Ectodermal cell (in vitro differentiated cells): ENCODE measurements around the gene PRPF31.

ENCODE experiments used
- H3K27ac ChIP-seq: 2 replicates; pipeline ENCODE4 v1.7.0; 2013; ENCODE audit warnings: mild to moderate bottlenecking, low read depth, low read length; ENCODE audit not compliant: insufficient read depth, poor library complexity, severe bottlenecking
- H3K27me3 ChIP-seq: 2 replicates; pipeline ENCODE4 v1.7.0; 2013; ENCODE audit warnings: mild to moderate bottlenecking, low read length; ENCODE audit not compliant: insufficient read depth, control insufficient read depth, poor library complexity, severe bottlenecking
- H3K36me3 ChIP-seq: one replicate; pipeline ENCODE4 v1.7.0; 2013; ENCODE audit warnings: low read length; ENCODE audit not compliant: control insufficient read depth, insufficient read depth
- H3K4me1 ChIP-seq: one replicate; pipeline ENCODE4 v1.7.0; 2013; ENCODE audit warnings: low read length; ENCODE audit not compliant: control insufficient read depth, insufficient read depth
- H3K4me3 ChIP-seq: 2 replicates; pipeline ENCODE4 v1.7.0; 2013; ENCODE audit warnings: low read depth, low read length, control low read depth; ENCODE audit not compliant: insufficient read depth
- H3K9me3 ChIP-seq: 2 replicates; pipeline ENCODE4 v1.7.0; 2013; ENCODE audit warnings: mild to moderate bottlenecking, low read length, moderate library complexity; ENCODE audit not compliant: control insufficient read depth
- WGBS, 2 experiments: methylation state at CpG; one replicate each; pipeline ENCODE4 v1.1.7; 2013; ENCODE audit warnings: missing lambda C conversion rate in 2 of 2; 5-methylcytosine and 5-hydroxymethylcytosine counted together

Gene PRPF31

GRCh38 chr19:54128796-54129616 lies 13.5 kb downstream of the PRPF31 start:
- H3K27me3 ChIP-seq = no peaks in the 10 kb centered on the region
- H3K9me3 ChIP-seq = peaks cover 2% of the 10 kb centered on the region
- H3K4me3 ChIP-seq = no peak overlapping the region
- H3K27ac ChIP-seq = no peak overlapping the region
- H3K36me3 ChIP-seq = peaks cover 25% of the 10 kb centered on the region
- no peaks in the 10 kb centered on the region for H3K4me1 ChIP-seq
- 96 to 97% methylated on average over 41 of the region's 41 CpGs for WGBS, 2 experiments

GRCh38 chr19:54129617-54129996 lies 14.1 kb downstream of the PRPF31 start:
- Histone ChIP-seq H3K9me3 (peaks cover 2% of the 10 kb centered on the region), H3K4me3 (no peak overlapping the region), H3K36me3 (peaks cover 23% of the 10 kb centered on the region), H3K27me3 (no peaks in the 10 kb centered on the region), H3K27ac (no peak overlapping the region), H3K4me1 (no peaks in the 10 kb centered on the region)
- WGBS, 2 experiments = 95 to 96% methylated on average over 20 of the region's 20 CpGs

GRCh38 chr19:54133312-54133956 lies 17.9 kb downstream of the PRPF31 start:
- 89 to 91% methylated on average over 10 of the region's 10 CpGs for WGBS, 2 experiments
- peaks cover 5% of the 10 kb centered on the region for H3K4me1 ChIP-seq
- H3K27ac ChIP-seq = no peak overlapping the region
- H3K36me3 ChIP-seq = peaks cover 14% of the 10 kb centered on the region
- peaks cover 10% of the 10 kb centered on the region for H3K27me3 ChIP-seq
- H3K4me3 ChIP-seq = no peak overlapping the region
- peaks cover 2% of the 10 kb centered on the region for H3K9me3 ChIP-seq

GRCh38 chr19:54133957-54134590 lies 18.5 kb downstream of the PRPF31 start:
- Histone ChIP-seq H3K27ac (no peak overlapping the region), H3K4me3 (no peak overlapping the region), H3K4me1 (peaks cover 9% of the 10 kb centered on the region), H3K9me3 (peaks cover 2% of the 10 kb centered on the region), H3K27me3 (peaks cover 10% of the 10 kb centered on the region), H3K36me3 (peaks cover 14% of the 10 kb centered on the region)
- WGBS, 2 experiments = 52 to 66% methylated on average over 2 of the region's 2 CpGs

- H3K27ac ChIP-seq = no peak overlapping the region
Observed at GRCh38 chr19:54136086-54136863, 20.7 kb downstream of the PRPF31 start.

GRCh38 chr19:54136864-54137698 lies 21.5 kb downstream of the PRPF31 start:
- peaks cover 10% of the 10 kb centered on the region for H3K27me3 ChIP-seq
- H3K4me3 ChIP-seq = peak overlapping the region; percentile 84
- H3K27ac ChIP-seq = peak overlapping the region; percentile 93
- 0% methylated on average over 46 of the region's 46 CpGs for WGBS, 2 experiments
- H3K4me1 ChIP-seq = peaks cover 19% of the 10 kb centered on the region
- H3K36me3 ChIP-seq = peaks cover under 1% of the 10 kb centered on the region
- H3K9me3 ChIP-seq = peaks cover 2% of the 10 kb centered on the region

More at GRCh38 chr19:54136086-54136863, 20.7 kb downstream of the PRPF31 start:
- peaks cover 10% of the 10 kb centered on the region for H3K27me3 ChIP-seq
- peaks cover 19% of the 10 kb centered on the region for H3K4me1 ChIP-seq
- 3% methylated on average over 30 of the region's 30 CpGs for WGBS, 2 experiments
- H3K36me3 ChIP-seq = peaks cover 5% of the 10 kb centered on the region
- H3K9me3 ChIP-seq = peaks cover 2% of the 10 kb centered on the region
- peak overlapping the region; percentile 51 for H3K4me3 ChIP-seq

- WGBS, 2 experiments = 0% methylated on average over 103 of the region's 103 CpGs
- Histone ChIP-seq H3K4me1 (peaks cover 19% of the 10 kb centered on the region), H3K36me3 (peaks cover 4% of the 10 kb centered on the region), H3K27ac (peak within 1 kb of the TSS; percentile 93), H3K4me3 (peak within 1 kb of the TSS; percentile 84), H3K9me3 (peaks cover 2% of the 10 kb centered on the region), H3K27me3 (peaks cover 10% of the 10 kb centered on the region)
Observed at GRCh38 chr19:54137699-54138488, 22.3 kb downstream of the PRPF31 start, which contains the start of gene CNOT3. Gene CNOT3, plus strand, starts transcription at chr19:54137762. Its CDS starts 5,217 bp downstream, at chr19:54142979.

- Histone ChIP-seq H3K9me3 (peaks cover 1% of the 10 kb centered on the region), H3K4me1 (peaks cover 19% of the 10 kb centered on the region), H3K27ac (no peak overlapping the region), H3K4me3 (peak overlapping the region; percentile 84), H3K27me3 (peaks cover 10% of the 10 kb centered on the region), H3K36me3 (peaks cover 10% of the 10 kb centered on the region)
- 33 to 36% methylated on average over 31 of the region's 31 CpGs for WGBS, 2 experiments
Observed at GRCh38 chr19:54138489-54139256, 23.1 kb downstream of the PRPF31 start.
